Measurements from ENCODE around the gene BICDL2. TPM values are rescaled to one million over a fixed set of nuclear protein-coding genes. Genes with fewer than 3 reads are reported as not detected.
A peak's percentile ranks its signal among the peaks of the same experiment; 100 is the strongest.

BICDL2 gene
- total and polyA plus RNA-seq, 2 of the 8 experiments (the other 6 are each of a cell fraction or from before 2014, with no cell fraction given) = 7.3 to 15.9 TPM

DNA sequence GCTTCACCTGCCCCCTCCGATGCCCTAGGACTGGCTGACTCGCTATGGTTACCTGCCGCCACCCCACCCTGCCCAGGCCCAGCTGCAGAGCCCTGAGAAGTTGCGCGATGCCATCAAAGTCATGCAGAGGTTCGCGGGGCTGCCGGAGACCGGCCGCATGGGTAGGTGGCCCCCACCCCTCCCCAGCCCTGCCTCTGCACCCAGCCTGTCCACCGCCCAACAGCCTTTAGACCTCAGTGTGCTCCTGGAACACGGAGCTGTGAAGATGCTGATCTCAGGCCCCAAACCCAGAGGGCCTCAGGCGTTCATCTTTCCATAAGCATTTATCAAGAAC, 10.6 kb upstream of the BICDL2 start:
- no peak for TF ChIP-seq EP300 (IDR thresholded peaks at IDR 0.05; ENCODE audit: borderline replicate concordance in 1 of 2, low read depth in 2 of 2, low read length in 2 of 2)
- no peak for TF ChIP-seq SIN3A (conservative IDR thresholded peaks at IDR 0.05 in 1 of 2, IDR thresholded peaks at IDR 0.05 in 1 of 2; ENCODE audit: low read depth in 1 of 2, low read length in 2 of 2)
- no peak for TF ChIP-seq SRF (IDR thresholded peaks at IDR 0.05; ENCODE audit: low read depth, low read length)
- TF ChIP-seq CEBPB (IDR thresholded peaks at IDR 0.05; ENCODE audit: low read depth, low read length) = no peak
- no peak; the same call in 1 of the 2 replicates for TF ChIP-seq TAF1 (IDR thresholded peaks at IDR 0.05; ENCODE audit: low read depth, low read length)
- TF ChIP-seq KDM4A (IDR thresholded peaks at IDR 0.05; ENCODE audit: low read depth, low read length, severe bottlenecking) = peak; percentile 36
- Histone ChIP-seq H3K36me3 (ENCODE audit: control insufficient read depth in 2 of 4, insufficient read depth in 4 of 4, low read length in 3 of 4) (no peaks in the 10 kb centered on the region), H4K5ac (ENCODE audit: insufficient read length, low read depth, low read length) (no peak overlapping the region), H3K4ac (replicated peaks; ENCODE audit: insufficient read length, low read depth, low read length) (no peak overlapping the region), H3K4me3 (ENCODE audit: extremely low read depth in 1 of 4, insufficient read depth in 2 of 4, low read depth in 3 of 4, low read length in 4 of 4) (peak overlapping the region; percentile 66 to 89 (median 80)), H3K23me2 (ENCODE audit: low read depth, low read length) (peaks cover 6% of the 10 kb centered on the region; the same call in 1 of the 2 replicates), H2BK12ac (ENCODE audit: low read depth, low read length) (no peak overlapping the region), H2BK5ac (ENCODE audit: low read depth, low read length) (no peak overlapping the region; the same call in 1 of the 2 replicates), H3K27me3 (replicated peaks in 1 of 4; ENCODE audit: control insufficient read depth in 3 of 4, extremely low read depth in 1 of 4, insufficient read depth in 3 of 4, low read length in 3 of 4) (peaks cover 0 to 8% (median 3%) of the 10 kb centered on the region in 4 experiments; a peak in 6 of 7 replicates), H4K8ac (ENCODE audit: extremely low read depth, insufficient read depth, low read length) (peak overlapping the region; percentile 68; the same call in 1 of the 2 replicates), H3K4me1 (replicated peaks in 1 of 4; ENCODE audit: control insufficient read depth in 3 of 4, insufficient read depth in 4 of 4, low read length in 3 of 4) (peaks cover 0 to 3% (median 0%) of the 10 kb centered on the region in 4 experiments; a peak in 3 of 7 replicates), H2BK15ac (ENCODE audit: low read length) (no peak overlapping the region), H3K27ac (ENCODE audit: low read depth, low read length) (no peak overlapping the region), H3K18ac (ENCODE audit: extremely low read depth, low read length) (peak overlapping the region; percentile 48; the same call in 1 of the 2 replicates), H3K9ac (replicated peaks in 1 of 4; ENCODE audit: extremely low read depth in 1 of 4, low read depth in 3 of 4, low read length in 3 of 4) (no peak overlapping the region), H2BK120ac (replicated peaks; ENCODE audit: low read depth, low read length) (no peak overlapping the region), H3K79me2 (ENCODE audit: control insufficient read depth in 1 of 2, insufficient read depth in 2 of 2, low read length in 2 of 2) (peaks cover 0 to 5% of the 10 kb centered on the region in 2 experiments; a peak in 1 of 4 replicates), H2AK5ac (ENCODE audit: low read depth, low read length) (no peak overlapping the region), H4K20me1 (replicated peaks in 1 of 2; ENCODE audit: control insufficient read depth in 1 of 2, insufficient read depth in 2 of 2, low read length in 2 of 2) (peaks cover 0 to 16% of the 10 kb centered on the region in 2 experiments), H3K56ac (replicated peaks; ENCODE audit: insufficient read length, low read depth, low read length) (no peak overlapping the region), H3K23ac (ENCODE audit: insufficient read length) (no peak overlapping the region), H3K4me2 (ENCODE audit: insufficient read depth in 1 of 2, low read depth in 2 of 2, low read length in 2 of 2) (peak overlapping the region; percentile 79 to 84), H3K79me1 (ENCODE audit: low read depth, low read length) (no peaks in the 10 kb centered on the region), H4K91ac (replicated peaks; ENCODE audit: insufficient read length, low read length) (peak overlapping the region; percentile 54), H3K9me3 (ENCODE audit: insufficient read depth in 2 of 2, low read depth in 1 of 2, low read length in 1 of 2) (no peaks in the 10 kb centered on the region), H3K14ac (ENCODE audit: insufficient read length) (no peak overlapping the region), H2BK20ac (ENCODE audit: low read length) (no peak overlapping the region), H2AFZ (ENCODE audit: low read length) (no peak overlapping the region)
- ChIA-PET CTCF (ENCODE audit: partially characterized antibody) (interaction anchor here (0.6 to 7.4 kb wide), 13 partner anchors 9 to 1355 kb away, joined by 3 to 117 read pairs (median 5); partner anchors contain the start of genes ZNF213 and ZSCAN10), POLR2A (ENCODE audit: partially characterized antibody) (interaction anchor here (0.8 to 6.1 kb wide), 25 partner anchors 8 to 142 kb away, joined by 3 to 94 read pairs (median 5); partner anchors contain the start of genes CLDN6, HCFC1R1, IL32 and PAQR4)
- FAIRE-seq (no peak), DNase-seq (ENCODE audit: low read depth in 1 of 2, low spot score in 2 of 2) (no peak)
- 12% methylated on average over 13 of the region's 13 CpGs; no CpG with 5 or more reads in 1 of the 2 experiments for WGBS, 2 experiments (ENCODE audit: extremely low coverage in 1 of 2, insufficient coverage in 1 of 2, insufficient read length in 1 of 2, insufficient replicate concordance in 2 of 2, low coverage in 1 of 2, low lambda C conversion rate in 2 of 2, missing lambda C conversion rate in 1 of 2)

Measured in H1 (cell line).